GM19324 (cell line): ENCODE data around the gene PRKCE.

Source experiments
- ATAC-seq: cut with Tn5 transposase; IDR thresholded peaks from one replicate; pipeline ENCODE4 v1.9.1; 2021; ENCODE audit warnings: mild to moderate bottlenecking, moderate library complexity; ENCODE audit not compliant: unreplicated experiment, low FRiP score

The PRKCE gene

DNA sequence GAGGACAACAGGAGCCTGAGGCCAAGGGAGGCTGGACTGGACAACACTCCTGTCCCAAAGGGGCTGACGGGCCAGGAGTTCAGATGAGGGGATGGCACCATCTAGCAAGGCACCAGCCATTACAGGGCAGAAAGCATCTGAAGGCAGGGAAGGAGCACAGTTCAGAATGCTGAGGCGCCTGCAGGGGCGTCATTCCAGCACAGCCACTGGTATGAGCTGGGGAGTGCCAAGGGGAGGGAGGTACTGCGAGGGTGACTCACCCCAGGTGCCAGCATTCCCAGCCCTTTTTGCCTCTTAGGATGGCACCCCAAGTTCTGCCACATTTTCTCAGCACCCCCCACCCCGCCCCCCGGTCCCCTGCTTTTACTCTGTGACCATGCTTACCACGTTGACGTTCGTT is 515.9 kb downstream of the PRKCE start:
- no peak for ATAC-seq

DNA sequence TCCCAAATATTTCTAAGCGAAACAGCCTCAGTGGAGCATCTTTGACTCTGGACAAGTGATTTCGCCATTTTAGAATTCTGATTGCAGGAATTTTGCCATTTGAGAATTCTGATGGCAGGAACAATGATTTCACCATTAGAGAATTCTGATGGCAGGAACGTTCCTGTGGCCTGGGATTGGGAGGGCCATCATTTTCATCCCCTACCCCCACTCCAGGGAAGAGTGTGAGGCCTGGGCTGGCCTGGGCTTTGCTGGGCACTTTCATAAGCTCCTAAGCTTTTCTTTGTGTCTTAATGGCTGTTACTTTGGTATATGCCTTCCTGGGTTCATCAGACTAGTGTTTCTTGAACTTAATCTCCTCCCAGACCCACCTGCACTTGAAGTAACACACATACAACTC is 516.4 kb downstream of the PRKCE start:
- ATAC-seq = no peak

DNA sequence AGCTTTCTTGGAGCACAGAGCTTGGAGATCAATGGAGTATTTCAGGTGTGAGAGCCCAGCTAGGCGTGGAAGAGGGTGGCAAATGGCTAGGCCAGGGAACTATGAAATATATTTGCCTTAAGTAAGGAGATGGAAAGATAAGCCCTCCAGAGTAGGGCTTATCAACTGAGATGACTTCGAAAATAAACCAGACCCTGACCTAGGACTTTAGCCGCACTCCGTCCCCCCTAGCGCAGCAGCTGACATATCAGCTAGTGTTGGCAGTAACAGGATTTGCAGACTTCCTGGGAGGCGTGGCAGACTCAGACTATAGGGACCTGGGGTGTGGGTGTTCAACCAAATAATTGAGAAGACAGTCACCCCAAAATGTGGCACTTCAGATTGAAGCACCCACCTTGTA is 518.0 kb downstream of the PRKCE start:
- ATAC-seq = no peak

DNA sequence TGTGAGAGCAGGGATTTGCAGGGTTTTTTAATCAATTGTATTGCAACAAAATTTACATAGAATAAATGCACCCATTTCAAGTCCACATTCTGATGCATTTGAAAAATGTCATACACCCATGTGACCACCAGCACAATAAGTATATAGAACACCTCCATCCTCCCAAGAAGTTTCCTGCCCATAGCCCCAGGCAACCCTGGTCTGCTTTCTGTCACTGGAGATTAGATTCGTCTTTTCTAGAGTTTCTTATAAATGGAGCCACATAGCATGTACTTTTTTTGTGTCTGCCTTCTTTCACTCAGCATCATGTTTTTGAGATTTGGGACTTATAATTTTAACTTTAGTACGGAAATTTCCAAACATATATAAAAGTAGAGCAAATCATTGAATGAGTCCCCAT is 518.6 kb downstream of the PRKCE start:
- no peak for ATAC-seq

DNA sequence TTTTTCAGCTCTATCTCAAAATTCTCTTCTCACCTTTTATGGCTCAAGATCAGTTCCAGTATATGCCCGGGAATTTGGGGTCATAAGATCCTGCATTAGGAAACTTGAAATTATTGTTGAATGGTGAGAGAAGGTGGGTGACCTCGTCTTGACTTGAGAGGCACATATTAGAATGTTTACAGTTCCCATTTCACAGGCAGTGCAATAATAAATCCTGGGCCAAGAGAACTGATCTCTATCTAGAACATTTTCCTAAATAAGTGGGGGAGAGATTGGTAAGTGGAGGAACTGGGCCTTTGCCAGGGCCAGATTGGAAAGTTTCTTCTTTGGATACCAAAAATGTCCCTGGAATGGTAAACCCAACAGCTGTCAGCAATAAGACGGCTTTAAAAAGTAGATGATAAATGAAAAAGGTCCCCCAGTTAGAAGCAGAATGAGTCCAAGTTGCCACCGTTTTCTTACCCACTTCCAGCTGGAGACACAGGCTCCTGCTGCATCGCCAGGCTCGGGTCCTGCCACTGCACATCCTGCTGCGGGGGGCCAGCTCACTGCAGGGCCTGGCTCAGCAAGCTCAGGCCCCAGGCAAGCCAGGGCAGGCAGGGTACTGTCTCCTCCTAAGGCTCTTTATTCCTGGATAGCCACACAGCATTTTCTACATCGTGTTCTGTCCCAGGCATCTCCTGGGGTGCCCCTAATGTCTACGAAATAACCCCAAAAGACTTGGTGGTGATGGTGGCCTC is 519.3 kb downstream of the PRKCE start:
- no peak for ATAC-seq

DNA sequence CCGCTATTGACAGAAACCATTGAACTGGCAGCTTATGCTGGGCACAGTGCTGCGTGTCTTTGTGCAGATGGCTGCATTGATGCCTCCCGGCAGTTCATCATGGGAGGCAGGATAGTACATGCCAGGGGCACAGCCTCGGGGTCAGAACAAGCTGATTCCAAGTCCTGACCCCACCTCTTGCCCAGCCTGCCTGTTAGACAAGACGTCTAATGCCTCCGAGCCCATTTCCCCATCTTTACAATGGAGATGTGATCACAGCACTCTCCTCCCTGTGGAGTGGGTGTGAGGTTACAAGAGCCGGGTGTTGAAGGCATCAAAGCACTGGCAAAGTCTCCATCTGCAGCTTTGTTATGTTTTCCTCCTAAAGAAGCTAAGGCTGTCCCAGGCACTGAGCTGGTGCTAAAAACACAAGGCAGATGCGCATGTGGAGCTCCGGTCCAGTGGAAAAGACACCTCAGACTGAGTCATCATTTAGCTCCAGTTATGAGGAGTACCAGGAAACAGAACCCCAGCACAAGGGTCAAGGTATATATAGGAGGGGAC is 520.0 kb downstream of the PRKCE start:
- no peak for ATAC-seq

DNA sequence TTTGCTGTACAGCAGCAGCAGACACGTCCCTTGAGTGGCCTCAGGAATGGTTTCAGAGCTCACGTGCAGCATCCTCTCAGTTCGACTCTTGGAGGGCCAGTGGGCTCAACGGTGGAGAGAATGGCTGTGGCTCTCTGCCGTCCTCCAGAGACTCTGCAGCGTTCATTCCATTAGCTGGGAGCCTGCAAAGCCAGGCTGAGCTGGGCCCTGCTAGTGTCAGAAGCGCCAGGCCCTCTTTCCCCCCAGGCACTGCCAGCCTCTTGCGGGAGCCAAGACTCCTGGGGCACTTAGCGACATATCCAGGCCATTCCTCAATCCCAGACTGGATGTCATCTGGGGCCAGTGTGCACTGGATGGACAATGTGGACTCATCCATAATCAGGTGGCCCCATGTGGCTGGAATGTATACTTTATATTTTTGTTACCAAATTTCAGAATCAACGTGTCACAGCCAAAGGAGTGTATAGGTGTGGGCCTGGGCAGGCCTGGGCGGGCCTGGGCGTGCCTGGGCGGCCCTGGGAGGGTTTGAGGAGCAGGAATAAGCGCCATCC is 520.6 kb downstream of the PRKCE start:
- no peak for ATAC-seq

DNA sequence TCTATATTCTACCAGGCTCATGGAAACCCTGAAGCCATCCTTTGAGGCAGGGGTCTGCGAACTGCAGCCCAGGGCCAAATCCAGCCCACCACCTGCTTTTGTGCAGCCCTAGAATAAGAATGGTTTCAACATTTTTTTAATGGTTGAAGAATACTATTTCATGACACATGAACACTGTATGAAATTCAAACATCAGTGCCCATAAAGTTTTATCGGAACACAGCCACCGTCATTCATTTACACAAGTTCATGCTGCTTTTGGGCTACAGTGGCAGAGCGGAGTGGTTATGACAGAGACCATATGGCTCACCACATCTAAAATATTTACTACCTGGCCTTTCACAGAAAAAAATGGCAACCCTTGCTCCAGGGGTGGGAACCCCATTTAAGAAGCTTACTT is 521.6 kb downstream of the PRKCE start:
- no peak for ATAC-seq

DNA sequence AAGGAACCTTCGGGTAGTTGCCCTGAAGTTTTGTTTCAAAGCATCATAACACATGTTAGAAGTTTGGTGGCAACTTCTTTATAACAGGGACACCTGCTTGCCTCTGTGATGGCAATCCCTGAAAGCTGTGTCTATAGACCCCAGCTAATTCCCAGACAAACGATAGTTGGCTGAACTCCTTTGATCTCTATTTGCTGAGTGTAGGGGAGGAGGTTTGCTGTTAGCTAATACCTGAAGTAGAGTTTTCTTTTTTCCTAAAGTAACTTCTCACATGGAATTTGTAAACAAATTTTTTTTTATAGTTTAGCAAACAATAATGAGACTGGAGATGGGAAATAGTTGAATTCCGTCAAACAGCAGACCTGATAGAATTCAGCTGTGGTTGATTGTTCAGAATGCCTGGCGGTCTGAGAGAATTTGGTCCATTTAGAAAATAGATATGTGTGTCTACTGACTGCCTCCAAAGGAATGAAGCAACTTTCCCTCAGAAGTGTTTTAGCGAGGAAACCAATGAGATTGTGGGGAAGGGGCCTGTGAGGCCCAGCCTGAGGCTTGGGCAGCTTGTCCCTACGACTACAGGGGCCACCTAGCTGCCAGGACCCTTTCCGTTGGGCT is 522.3 kb downstream of the PRKCE start:
- no peak for ATAC-seq

DNA sequence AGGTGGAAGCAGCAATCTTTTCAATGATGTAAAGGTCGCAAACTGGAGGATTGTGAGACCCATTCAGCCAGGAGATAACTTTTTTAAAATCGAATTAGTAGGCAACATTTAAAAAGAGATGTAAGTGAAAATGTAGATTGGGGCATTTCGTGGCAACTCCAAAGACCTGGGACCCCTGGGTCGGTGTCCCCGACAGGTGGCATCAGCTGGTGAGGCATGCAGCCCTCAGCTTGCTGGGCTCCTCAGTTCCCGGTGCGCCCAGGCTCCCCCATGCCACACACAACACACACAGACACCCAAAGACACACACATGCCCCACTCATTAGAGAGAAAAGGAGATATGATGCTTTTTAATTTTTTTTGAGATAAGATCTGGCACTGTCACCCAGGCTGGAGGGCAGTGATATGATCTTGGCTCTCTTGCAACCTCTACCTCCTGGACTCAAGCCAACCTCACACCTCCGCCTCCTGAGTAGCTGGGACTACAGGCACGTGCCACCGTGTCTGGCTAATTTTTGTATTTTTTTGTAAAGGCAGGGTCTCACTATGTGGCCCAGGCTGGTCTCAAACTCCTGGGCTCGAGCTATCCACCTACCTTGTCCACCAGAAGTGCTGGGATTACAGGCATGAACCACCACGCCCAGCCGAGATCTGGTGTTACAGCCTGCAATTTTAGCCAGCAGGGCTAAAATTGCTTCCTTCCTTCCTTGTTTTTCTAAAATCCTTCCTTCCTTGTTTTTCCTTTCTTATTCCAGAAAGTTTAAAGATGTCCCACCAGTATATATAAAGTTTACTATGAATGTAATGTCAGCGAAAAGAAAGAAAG is 523.1 kb downstream of the PRKCE start:
- ATAC-seq = no peak

DNA sequence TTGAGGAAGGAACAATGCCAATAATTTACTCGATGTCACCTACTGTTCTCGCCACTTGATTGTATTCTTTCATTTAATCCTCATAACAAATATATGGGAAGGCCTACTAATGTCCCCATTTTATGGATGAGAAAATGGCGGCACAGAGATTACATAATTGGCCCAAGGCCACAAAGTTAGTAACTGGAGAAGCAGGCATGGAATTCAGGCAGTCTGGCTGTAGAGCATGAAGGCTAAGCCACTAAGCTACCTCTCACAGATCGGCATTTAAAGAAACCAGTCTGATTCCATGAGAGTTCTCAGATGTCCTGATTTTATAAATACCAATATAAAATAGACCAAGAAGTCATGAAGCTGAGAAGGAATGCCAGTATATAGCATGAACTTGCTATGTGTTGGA is 523.9 kb downstream of the PRKCE start:
- ATAC-seq = no peak

DNA sequence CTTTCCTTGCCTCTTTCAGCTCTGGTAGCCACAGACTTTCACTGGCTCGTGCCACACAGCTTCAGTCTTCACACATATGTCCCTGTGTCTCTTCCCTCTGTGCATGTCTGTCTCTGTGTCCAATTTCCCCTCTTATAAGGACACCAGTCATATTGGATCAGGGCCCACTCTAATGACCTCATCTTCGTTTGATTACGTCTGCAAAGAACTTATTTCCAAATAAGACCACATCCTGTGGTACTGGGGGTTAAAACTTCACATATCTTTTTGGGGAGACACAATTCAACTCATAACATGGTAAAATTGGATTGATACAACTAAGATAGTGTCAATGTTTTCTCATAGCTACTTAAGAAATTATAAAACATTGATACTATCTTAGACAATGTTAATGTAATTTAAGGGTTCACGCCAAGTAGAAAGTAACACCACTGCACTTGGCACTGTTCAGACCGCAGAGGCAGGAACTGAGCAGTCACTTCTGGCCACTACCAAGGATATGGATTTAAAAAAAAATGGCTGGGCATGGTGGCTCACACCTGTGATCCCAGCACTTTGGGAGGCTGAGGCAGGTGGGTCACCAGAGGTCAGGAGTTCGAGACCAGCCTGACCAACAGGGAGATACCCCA is 526.1 kb downstream of the PRKCE start:
- ATAC-seq = no peak

DNA sequence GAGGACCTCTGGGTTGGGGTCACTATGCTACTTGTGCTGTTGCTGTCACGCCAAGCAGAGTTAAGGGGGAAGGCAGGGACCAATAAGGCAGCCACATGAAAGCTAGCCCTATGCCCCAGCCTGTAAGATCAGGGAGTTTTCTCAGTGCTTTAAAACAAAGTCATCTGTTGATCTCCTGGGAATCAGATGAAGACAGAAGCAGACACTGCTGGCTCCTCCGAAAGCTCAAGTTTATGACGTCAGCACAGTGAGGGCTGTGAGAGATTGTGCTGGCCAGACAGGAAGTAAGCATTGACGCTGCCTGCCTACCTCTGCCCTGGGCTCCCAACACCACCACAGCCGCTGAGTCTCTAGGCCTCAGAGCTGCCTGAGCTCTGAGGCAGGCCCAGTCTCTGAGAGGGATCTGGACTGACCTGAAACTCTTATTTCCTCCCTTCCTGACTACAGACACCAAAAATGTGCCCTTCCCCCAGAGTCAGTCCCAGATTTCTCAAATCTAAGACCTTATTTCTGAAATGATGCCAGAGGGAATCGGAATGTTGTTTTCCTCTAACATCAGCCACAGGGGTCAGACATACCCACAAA is 527.7 kb downstream of the PRKCE start:
- no peak for ATAC-seq

DNA sequence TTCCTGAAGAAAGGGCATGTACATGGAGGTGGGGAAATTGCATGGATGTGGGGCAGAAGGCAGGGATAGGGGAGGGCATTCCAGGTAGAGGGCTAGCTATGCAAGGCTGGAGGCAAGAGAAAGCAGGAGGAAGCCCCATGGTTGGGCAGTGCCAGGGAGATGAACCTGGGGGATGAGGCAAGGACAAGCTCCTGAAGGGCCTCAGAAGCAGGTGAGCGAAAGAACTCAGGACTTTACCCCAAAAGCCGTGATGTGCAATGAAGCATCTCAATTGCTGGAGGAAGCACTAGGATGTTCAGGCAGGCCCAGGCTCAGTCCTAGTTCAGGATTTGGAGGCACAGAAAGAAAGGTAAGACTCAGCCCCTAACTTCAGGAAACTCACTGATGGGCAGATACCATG is 528.7 kb downstream of the PRKCE start:
- no peak for ATAC-seq

DNA sequence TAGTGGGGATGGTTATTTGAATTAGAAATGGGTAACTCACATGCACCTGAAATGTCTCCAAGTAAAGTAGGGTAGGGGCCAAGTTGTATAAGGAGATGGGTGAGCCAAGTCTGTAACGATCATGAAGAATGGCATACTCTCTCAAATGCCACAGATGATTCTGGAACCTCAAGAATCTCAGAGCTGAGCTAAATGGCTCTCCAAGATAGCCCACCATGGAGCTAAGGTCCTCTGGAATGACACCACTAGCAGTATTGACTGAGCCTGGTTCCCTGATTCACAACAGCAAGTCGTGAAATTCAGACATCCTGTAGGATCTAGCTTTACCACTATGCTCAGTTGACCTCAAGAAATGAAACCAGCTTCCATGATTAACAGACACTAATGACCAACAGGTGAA is 529.8 kb downstream of the PRKCE start:
- ATAC-seq = no peak

DNA sequence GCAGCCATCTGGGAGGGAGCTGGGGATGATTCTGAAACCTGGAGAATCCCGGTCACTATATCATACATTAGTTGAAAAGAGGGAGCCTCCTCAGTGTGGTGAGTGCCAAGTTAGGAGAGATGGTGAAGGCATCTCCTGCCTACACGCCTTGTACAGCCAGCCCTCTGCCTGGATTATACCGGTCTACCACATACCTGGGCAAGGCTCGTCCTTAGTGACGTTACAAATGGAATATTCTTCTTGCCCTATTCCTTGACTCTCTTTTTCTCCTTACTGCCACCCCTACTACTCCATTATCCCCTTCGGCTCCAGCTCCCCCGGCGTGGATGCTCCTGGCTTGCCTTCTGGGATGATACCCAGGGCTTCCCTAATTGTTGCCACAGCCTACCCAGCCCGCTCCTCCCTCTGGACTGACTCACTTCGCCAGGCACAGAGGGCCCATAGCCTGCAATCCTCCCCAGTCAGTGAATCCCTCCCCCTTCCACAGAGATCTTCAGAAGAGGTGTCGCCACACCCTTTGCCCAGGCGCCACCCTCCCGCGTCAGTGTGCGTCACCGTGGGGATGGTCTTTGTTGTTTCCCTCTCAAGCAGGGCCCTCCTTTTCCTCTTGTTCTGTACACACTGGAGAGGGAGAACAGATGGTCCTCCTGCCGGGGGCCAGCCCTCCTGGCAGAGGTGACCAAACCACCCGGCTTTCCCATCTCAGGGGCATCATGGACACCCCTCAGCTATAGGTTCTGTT is 530.5 kb downstream of the PRKCE start:
- ATAC-seq = no peak

DNA sequence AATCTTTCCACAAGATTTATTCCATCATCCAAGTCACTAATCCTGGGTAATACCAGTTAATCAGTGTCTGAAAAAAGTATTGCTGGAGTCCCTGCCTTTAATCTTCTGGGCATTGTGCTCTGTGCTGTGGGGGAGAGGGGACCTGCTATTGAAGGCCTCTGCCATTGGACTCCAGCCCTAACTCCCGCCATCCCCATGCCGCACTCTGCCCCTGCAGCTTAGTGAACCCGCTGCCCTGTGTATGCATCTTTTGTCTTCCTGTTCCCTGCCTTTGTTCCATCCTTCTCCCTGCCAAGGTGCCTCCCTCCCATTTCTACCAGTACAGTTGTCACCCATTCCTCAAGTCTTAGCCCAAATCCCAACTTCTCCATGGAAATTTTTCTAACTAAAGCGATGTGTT is 532.0 kb downstream of the PRKCE start:
- ATAC-seq = no peak

DNA sequence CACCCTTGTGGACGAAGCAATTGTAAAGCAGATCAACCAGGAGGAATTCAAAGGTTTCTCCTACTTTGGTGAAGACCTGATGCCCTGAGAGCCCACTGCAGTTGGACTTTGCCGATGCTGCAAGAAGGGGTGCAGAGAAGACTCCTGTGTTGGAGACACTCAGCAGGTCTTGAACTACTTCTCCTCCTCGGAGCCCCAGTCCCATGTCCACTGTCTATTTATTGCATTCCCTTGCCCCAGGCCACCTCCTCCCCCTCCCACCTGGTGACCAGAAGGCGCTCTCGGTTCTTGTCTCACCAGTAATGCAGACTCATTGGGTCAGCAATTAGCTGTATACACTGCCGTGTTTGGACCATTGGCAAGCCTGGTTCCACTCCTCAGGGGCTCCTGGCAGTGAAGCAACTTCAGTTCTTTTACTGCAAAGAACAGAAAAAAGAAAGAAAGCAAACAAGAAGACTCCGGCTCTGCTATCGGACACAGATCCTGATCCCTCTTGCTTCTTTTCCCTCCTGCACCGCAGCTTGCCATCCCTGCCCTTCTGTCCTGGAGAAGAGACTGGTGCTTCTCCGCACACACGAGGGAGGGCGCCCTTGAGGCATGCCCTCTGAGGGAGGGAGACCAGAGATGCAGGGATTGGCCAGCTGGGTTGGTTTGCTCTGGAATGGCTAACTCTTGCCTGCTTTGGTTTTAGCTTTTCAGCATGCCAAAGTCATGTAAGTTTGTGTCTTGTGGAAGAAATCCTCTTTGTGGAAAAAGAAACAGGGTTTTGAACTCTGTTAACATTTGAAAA is 533.5 kb downstream of the PRKCE start:
- ATAC-seq = no peak

DNA sequence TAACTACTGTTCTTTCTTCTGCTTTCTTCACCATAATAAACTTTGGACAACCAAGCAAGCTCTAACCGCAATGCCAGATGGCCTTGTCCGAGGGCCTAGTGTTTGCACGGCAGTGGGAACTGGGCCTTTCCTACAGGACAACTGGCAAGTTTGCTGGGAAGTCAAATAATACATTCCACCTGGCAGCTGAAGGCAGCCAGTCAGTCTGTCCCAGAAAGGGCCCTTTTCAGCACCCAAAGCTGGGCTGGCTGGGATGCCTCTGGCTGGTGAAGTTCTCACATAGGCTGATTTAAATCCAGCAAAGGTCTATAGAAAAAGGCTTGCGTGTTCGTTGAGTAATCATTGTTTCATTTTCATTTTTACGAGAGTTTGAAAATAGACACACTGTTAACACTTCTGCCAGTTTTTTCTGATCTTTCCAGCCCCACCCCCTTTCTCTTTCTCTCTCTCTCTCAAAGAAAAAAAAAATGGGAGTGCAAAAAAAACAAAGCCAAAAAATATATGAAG is 535.7 kb downstream of the PRKCE start:
- peak; percentile 69 for ATAC-seq
